DMS79 (cell line): ENCODE data around the gene DIP2C.

Source experiments
- DNase-seq: peaks from one replicate; lab custom pipeline; 2025; lab: John Stamatoyannopoulos, UW

DIP2C gene

GRCh38 chr10:555682-556350 is 133.7 kb downstream of the DIP2C start:
- DNase-seq = no peak

GRCh38 chr10:555281-555680 is 134.2 kb downstream of the DIP2C start:
- no peak for DNase-seq

- no peak for DNase-seq
Observed at GRCh38 chr10:554182-554848, 135.2 kb downstream of the DIP2C start.

- DNase-seq = peak; percentile 41
Observed at GRCh38 chr10:553233-553632, 136.2 kb downstream of the DIP2C start.

- no peak for DNase-seq
Observed at GRCh38 chr10:552679-553078, 136.8 kb downstream of the DIP2C start.

- DNase-seq = peak; percentile 21
Observed at GRCh38 chr10:551373-552252, 137.9 kb downstream of the DIP2C start.

- no peak for DNase-seq
Observed at GRCh38 chr10:550665-551372, 138.6 kb downstream of the DIP2C start.

GRCh38 chr10:549391-549790 is 140.1 kb downstream of the DIP2C start:
- DNase-seq = no peak

GRCh38 chr10:548238-548901 is 141.1 kb downstream of the DIP2C start:
- no peak for DNase-seq

- no peak for DNase-seq
Observed at GRCh38 chr10:547591-548081, 141.8 kb downstream of the DIP2C start.

GRCh38 chr10:546971-547590 is 142.4 kb downstream of the DIP2C start:
- DNase-seq = peak; percentile 28

GRCh38 chr10:546451-546850 is 143.0 kb downstream of the DIP2C start:
- no peak for DNase-seq

- DNase-seq = no peak
Observed at GRCh38 chr10:543862-544822, 145.3 kb downstream of the DIP2C start.

- no peak for DNase-seq
Observed at GRCh38 chr10:543131-543530, 146.3 kb downstream of the DIP2C start.

GRCh38 chr10:541750-542371 is 147.6 kb downstream of the DIP2C start:
- peak; percentile 17 for DNase-seq

GRCh38 chr10:541041-541440 is 148.4 kb downstream of the DIP2C start:
- DNase-seq = no peak

- DNase-seq = no peak
Observed at GRCh38 chr10:538895-539294, 150.6 kb downstream of the DIP2C start.

- no peak for DNase-seq
Observed at GRCh38 chr10:536935-537334, 152.5 kb downstream of the DIP2C start.

- no peak for DNase-seq
Observed at GRCh38 chr10:536371-536925, 153.0 kb downstream of the DIP2C start.
